ENCODE data around the gene ZNF892. TPM values are rescaled to one million over a fixed set of nuclear protein-coding genes. Genes with fewer than 3 reads are reported as not detected.
A peak's percentile ranks its signal among the peaks of the same experiment; 100 is the strongest.

Gene ZNF892
- total RNA-seq, 2 experiments from 2014 or later, result 2.9 to 3.3 TPM

- no peaks in the 10 kb centered on the region for H3K27me3 Mint-ChIP-seq
- CTCF ChIA-PET, result interaction anchor here (1.8 kb wide), 1 partner anchor 9 kb away, joined by 4 read pairs; no protein-coding TSS in a partner anchor
Observed at GRCh38 chr2:95215018-95215612, 7.8 kb downstream of the ZNF892 start.

GRCh38 chr2:95220449-95220848, 13.1 kb downstream of the ZNF892 start:
- Mint-ChIP-seq H3K36me3 (ENCODE audit: low read depth) (peaks cover 71% of the 10 kb centered on the region), H3K4me1 (ENCODE audit: low read depth) (no peaks in the 10 kb centered on the region), H3K27me3 (no peaks in the 10 kb centered on the region), H3K4me3 (no peak overlapping the region), H3K27ac (no peak overlapping the region), H3K9me3 (peaks cover 68% of the 10 kb centered on the region)
- intact Hi-C loops (cut with micrococcal nuclease), result no loop called here
- ChIA-PET POLR2A (no interaction called here), CTCF (no interaction called here)
- DNase-seq (no peak), ATAC-seq (no peak)
- TF ChIP-seq CTCF (IDR thresholded peaks at IDR 0.05), result no peak

More at GRCh38 chr2:95215018-95215612, 7.8 kb downstream of the ZNF892 start:
- POLR2A ChIA-PET, result no interaction called here
- Mint-ChIP-seq H3K27ac (no peak overlapping the region), H3K4me1 (ENCODE audit: low read depth) (no peaks in the 10 kb centered on the region), H3K4me3 (no peak overlapping the region), H3K36me3 (ENCODE audit: low read depth) (peaks cover 94% of the 10 kb centered on the region), H3K9me3 (peaks cover 78% of the 10 kb centered on the region)
- DNase-seq (no peak), ATAC-seq (no peak)
- no peak for TF ChIP-seq CTCF (IDR thresholded peaks at IDR 0.05)
- intact Hi-C loops (cut with micrococcal nuclease), result no loop called here

GRCh38 chr2:95225658-95226057, 18.3 kb downstream of the ZNF892 start:
- Mint-ChIP-seq H3K36me3 (ENCODE audit: low read depth) (peaks cover 28% of the 10 kb centered on the region), H3K4me3 (no peak overlapping the region), H3K9me3 (peaks cover 50% of the 10 kb centered on the region), H3K27me3 (no peaks in the 10 kb centered on the region), H3K4me1 (ENCODE audit: low read depth) (no peaks in the 10 kb centered on the region), H3K27ac (no peak overlapping the region)
- TF ChIP-seq CTCF (IDR thresholded peaks at IDR 0.05), result no peak
- ATAC-seq (no peak), DNase-seq (no peak)
- intact Hi-C loops (cut with micrococcal nuclease), result no loop called here
- POLR2A ChIA-PET, result no interaction called here
- CTCF ChIA-PET, result no interaction called here

GRCh38 chr2:95231723-95232122, 24.4 kb downstream of the ZNF892 start:
- Mint-ChIP-seq H3K4me3 (no peak overlapping the region), H3K27me3 (no peaks in the 10 kb centered on the region), H3K9me3 (peaks cover 48% of the 10 kb centered on the region), H3K36me3 (ENCODE audit: low read depth) (peaks cover 10% of the 10 kb centered on the region), H3K27ac (no peak overlapping the region), H3K4me1 (ENCODE audit: low read depth) (no peaks in the 10 kb centered on the region)
- DNase-seq (peak; percentile 70), ATAC-seq (no peak)
- ChIA-PET CTCF (interaction anchor here (0.7 to 2.1 kb wide), 11 partner anchors 9 to 157 kb away, joined by 3 to 11 read pairs (median 5); no protein-coding TSS in a partner anchor), POLR2A (no interaction called here)
- peak; percentile 60 for TF ChIP-seq CTCF (IDR thresholded peaks at IDR 0.05)
- intact Hi-C loops (cut with micrococcal nuclease), result no loop called here

- Mint-ChIP-seq H3K27ac (no peak overlapping the region), H3K4me3 (no peak overlapping the region), H3K36me3 (ENCODE audit: low read depth) (peaks cover 10% of the 10 kb centered on the region), H3K4me1 (ENCODE audit: low read depth) (no peaks in the 10 kb centered on the region), H3K9me3 (peaks cover 48% of the 10 kb centered on the region), H3K27me3 (no peaks in the 10 kb centered on the region)
- ATAC-seq (no peak), DNase-seq (no peak)
- TF ChIP-seq CTCF (IDR thresholded peaks at IDR 0.05), result no peak
- ChIA-PET POLR2A (no interaction called here), CTCF (interaction anchor here (0.7 to 2.1 kb wide), 10 partner anchors 9 to 157 kb away, joined by 3 to 11 read pairs (median 4); no protein-coding TSS in a partner anchor)
- intact Hi-C loops (cut with micrococcal nuclease), result no loop called here
Observed at GRCh38 chr2:95232232-95232631, 24.9 kb downstream of the ZNF892 start.

Data from activated CD8-positive, alpha-beta T cell treated with anti-CD3 and anti-CD28 coated beads for 36 hours (primary cell).